Measurements from ENCODE around the gene RIMBP2. TPM values are rescaled to one million over a fixed set of nuclear protein-coding genes. Genes with fewer than 3 reads are reported as not detected.

RIMBP2 gene
- total and polyA plus RNA-seq, 9 of the 15 experiments (the other 6 are each of a cell fraction or from before 2014, with no cell fraction given): not detected

DNA sequence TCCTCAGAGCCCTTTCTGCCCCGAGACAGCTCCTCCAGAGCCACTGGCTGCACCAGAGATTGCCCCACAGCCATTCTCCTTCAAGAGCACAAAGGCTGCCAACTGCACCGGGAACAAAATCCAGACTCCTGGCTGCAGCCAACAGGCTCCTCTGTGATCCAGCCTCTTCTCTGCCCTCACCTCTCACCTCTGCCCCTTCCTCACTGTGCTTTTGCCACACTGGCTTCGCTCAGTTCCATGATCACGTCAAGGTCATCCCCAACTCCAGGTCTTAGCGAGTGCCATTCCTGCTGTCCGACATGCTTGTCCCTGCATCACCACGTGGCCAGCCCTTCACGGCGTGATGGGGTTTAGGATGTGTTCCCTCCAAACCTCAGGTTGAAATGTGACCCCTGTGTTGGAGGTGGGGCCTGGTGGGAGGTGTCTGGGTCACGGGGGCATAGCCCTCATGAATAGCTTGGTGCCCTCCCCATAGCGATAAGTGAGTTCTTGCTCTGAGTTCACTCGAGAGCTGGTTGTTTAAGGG is 229.1 kb downstream of the RIMBP2 start:
- no peak overlapping the region for H3K9ac ChIP-seq (ENCODE audit: insufficient read depth in 1 of 2, low read depth in 2 of 2, low read length in 2 of 2)
- ATAC-seq (no peak), DNase-seq (ENCODE audit: extremely low read depth in 1 of 4, low spot score in 3 of 4) (no peak), FAIRE-seq (no peak)
- no peak overlapping the region for H3K4me3 ChIP-seq
- no peaks in the 10 kb centered on the region for H3K79me2 ChIP-seq (ENCODE audit: control insufficient read depth, insufficient read depth, low read length)
- intact Hi-C loops (cut with micrococcal nuclease): no loop called here
- no peak overlapping the region for H3K4me2 ChIP-seq (ENCODE audit: insufficient read depth, low read length)
- H2AFZ ChIP-seq (ENCODE audit: low read depth, low read length): no peak overlapping the region
- in situ Hi-C loops (cut with MboI): no loop called here
- H3K36me3 ChIP-seq (ENCODE audit: control insufficient read depth, insufficient read depth, low read length): no peaks in the 10 kb centered on the region
- WGBS (ENCODE audit: insufficient coverage, low coverage, missing lambda C conversion rate): 2% methylated on average over 12 of the region's 12 CpGs
- H3K27me3 ChIP-seq (ENCODE audit: control insufficient read depth in 2 of 2, insufficient read depth in 2 of 2, low read length in 2 of 2): peaks cover 6 to 51% of the 10 kb centered on the region in 2 experiments; a peak in 4 of 5 replicates
- H3K27ac ChIP-seq (ENCODE audit: extremely low read depth, low read depth, low read length): no peak overlapping the region
- no peaks in the 10 kb centered on the region for H3K9me1 ChIP-seq (ENCODE audit: control insufficient read depth, insufficient read depth, low read length)
- ChIA-PET POLR2A (interaction anchor here (0.6 kb wide), 1 partner anchor 181 kb away, joined by 3 read pairs; no protein-coding TSS in a partner anchor), CTCF (ENCODE audit: low intra/inter-chr PET ratio) (no interaction called here)
- no peaks in the 10 kb centered on the region for H3K9me3 ChIP-seq (replicated peaks; ENCODE audit: control insufficient read depth, insufficient read depth, low read depth, low read length)
- no peaks in the 10 kb centered on the region for H4K20me1 ChIP-seq (replicated peaks; ENCODE audit: control insufficient read depth, insufficient read depth, low read length)
- BruUV-seq (replicated peaks): no TSS peak
- H3K4me1 ChIP-seq (replicated peaks in 1 of 2; ENCODE audit: control insufficient read depth in 2 of 2, insufficient read depth in 2 of 2, low read length in 2 of 2): no peaks in the 10 kb centered on the region; a peak in 1 of 5 replicates
- TF ChIP-seq ASH1L (IDR thresholded peaks at IDR 0.05; ENCODE audit: borderline replicate concordance, low read depth, partially characterized antibody): no peak
- TF ChIP-seq, protein P1, sequence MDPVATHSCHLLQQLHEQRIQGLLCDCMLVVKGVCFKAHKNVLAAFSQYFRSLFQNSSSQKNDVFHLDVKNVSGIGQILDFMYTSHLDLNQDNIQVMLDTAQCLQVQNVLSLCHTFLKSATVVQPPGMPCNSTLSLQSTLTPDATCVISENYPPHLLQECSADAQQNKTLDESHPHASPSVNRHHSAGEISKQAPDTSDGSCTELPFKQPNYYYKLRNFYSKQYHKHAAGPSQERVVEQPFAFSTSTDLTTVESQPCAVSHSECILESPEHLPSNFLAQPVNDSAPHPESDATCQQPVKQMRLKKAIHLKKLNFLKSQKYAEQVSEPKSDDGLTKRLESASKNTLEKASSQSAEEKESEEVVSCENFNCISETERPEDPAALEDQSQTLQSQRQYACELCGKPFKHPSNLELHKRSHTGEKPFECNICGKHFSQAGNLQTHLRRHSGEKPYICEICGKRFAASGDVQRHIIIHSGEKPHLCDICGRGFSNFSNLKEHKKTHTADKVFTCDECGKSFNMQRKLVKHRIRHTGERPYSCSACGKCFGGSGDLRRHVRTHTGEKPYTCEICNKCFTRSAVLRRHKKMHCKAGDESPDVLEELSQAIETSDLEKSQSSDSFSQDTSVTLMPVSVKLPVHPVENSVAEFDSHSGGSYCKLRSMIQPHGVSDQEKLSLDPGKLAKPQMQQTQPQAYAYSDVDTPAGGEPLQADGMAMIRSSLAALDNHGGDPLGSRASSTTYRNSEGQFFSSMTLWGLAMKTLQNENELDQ (CRISPR knock-in tag; IDR thresholded peaks at IDR 0.05; ENCODE audit: borderline replicate concordance): no peak
- no peak for TF ChIP-seq NFE2 (IDR thresholded peaks at IDR 0.05; ENCODE audit: low read depth)
- no peak for TF ChIP-seq CBX2 (IDR thresholded peaks at IDR 0.05; ENCODE audit: insufficient read depth, low read length, poor library complexity, severe bottlenecking)
- no peak for TF ChIP-seq PATZ1 (CRISPR knock-in tag; IDR thresholded peaks at IDR 0.05; ENCODE audit: borderline replicate concordance)
- no peak for TF ChIP-seq DACH1 (IDR thresholded peaks at IDR 0.05; ENCODE audit: partially characterized antibody)
- no peak for TF ChIP-seq CREBBP (IDR thresholded peaks at IDR 0.05; ENCODE audit: low read depth, low read length)

All from K562 (cell line).